ENCODE measurements around the gene EPC2. TPM values are rescaled to one million over a fixed set of nuclear protein-coding genes. Genes with fewer than 3 reads are reported as not detected.

The EPC2 gene
- total and polyA plus RNA-seq, 7 donors: 9.2 to 31.4 (median 29.1) TPM

- no peaks in the 10 kb centered on the region for H3K36me3 ChIP-seq
- no peak overlapping the region for H3K4me3 ChIP-seq
- peak overlapping the region in 1 of 4 donors; percentile 68 for H3K27ac ChIP-seq
- WGBS, 2 donors: 96 to 97% methylated on average over 7 of the region's 7 CpGs
- intact Hi-C loops (cut with DNase I): no loop called here
- TF ChIP-seq POLR2A (IDR thresholded peaks at IDR 0.05) (no peak), EP300 (IDR thresholded peaks at IDR 0.05) (no peak), CTCF (IDR thresholded peaks at IDR 0.05) (no peak), POLR2AphosphoS5 (IDR thresholded peaks at IDR 0.05) (no peak)
- H3K27me3 ChIP-seq: no peaks in the 10 kb centered on the region
- peaks cover 0 to 28% (median 23%) of the 10 kb centered on the region in 4 donors for H3K4me1 ChIP-seq
- no peak for DNase-seq
- H3K9me3 ChIP-seq: no peaks in the 10 kb centered on the region
Measured at GRCh38 chr2:148613231-148614013, 31.1 kb upstream of the EPC2 start.

GRCh38 chr2:148614014-148614321 lies 30.6 kb upstream of the EPC2 start:
- H3K27ac ChIP-seq: peak overlapping the region in 2 of 4 donors; percentile 42 to 68
- H3K9me3 ChIP-seq: no peaks in the 10 kb centered on the region
- H3K4me3 ChIP-seq: no peak overlapping the region
- DNase-seq: no peak
- TF ChIP-seq EP300 (IDR thresholded peaks at IDR 0.05) (no peak), POLR2A (IDR thresholded peaks at IDR 0.05) (no peak), POLR2AphosphoS5 (IDR thresholded peaks at IDR 0.05) (no peak), CTCF (IDR thresholded peaks at IDR 0.05) (no peak)
- peaks cover 0 to 28% (median 23%) of the 10 kb centered on the region in 4 donors for H3K4me1 ChIP-seq
- no peaks in the 10 kb centered on the region for H3K27me3 ChIP-seq
- no peaks in the 10 kb centered on the region for H3K36me3 ChIP-seq
- intact Hi-C loops (cut with DNase I): no loop called here

GRCh38 chr2:148614322-148615049 lies 30.1 kb upstream of the EPC2 start:
- DNase-seq: no peak
- Histone ChIP-seq H3K4me3 (no peak overlapping the region), H3K9me3 (no peaks in the 10 kb centered on the region), H3K27me3 (no peaks in the 10 kb centered on the region), H3K36me3 (no peaks in the 10 kb centered on the region), H3K4me1 (peaks cover 0 to 28% (median 23%) of the 10 kb centered on the region in 4 donors), H3K27ac (peak overlapping the region; percentile 25 to 68 (median 44))
- no peak for TF ChIP-seq POLR2A (IDR thresholded peaks at IDR 0.05)
- no peak for TF ChIP-seq CTCF (IDR thresholded peaks at IDR 0.05)
- no peak for TF ChIP-seq EP300 (IDR thresholded peaks at IDR 0.05)
- peak in 1 of 4 donors; percentile 17 for TF ChIP-seq POLR2AphosphoS5 (IDR thresholded peaks at IDR 0.05)
- 37 to 43% methylated on average over 6 of the region's 6 CpGs for WGBS, 2 donors
- intact Hi-C loops (cut with DNase I): no loop called here

GRCh38 chr2:148615381-148615841 lies 29.1 kb upstream of the EPC2 start:
- 73 to 82% methylated on average over 3 of the region's 3 CpGs for WGBS, 2 donors
- no peaks in the 10 kb centered on the region for H3K9me3 ChIP-seq
- no peaks in the 10 kb centered on the region for H3K36me3 ChIP-seq
- TF ChIP-seq POLR2A (IDR thresholded peaks at IDR 0.05) (no peak), EP300 (IDR thresholded peaks at IDR 0.05) (no peak), POLR2AphosphoS5 (IDR thresholded peaks at IDR 0.05) (peak in 2 of 4 donors; percentile 19 to 25), CTCF (IDR thresholded peaks at IDR 0.05) (no peak)
- H3K27me3 ChIP-seq: no peaks in the 10 kb centered on the region
- no peak for DNase-seq
- no peak overlapping the region for H3K4me3 ChIP-seq
- peaks cover 0 to 28% (median 23%) of the 10 kb centered on the region in 4 donors for H3K4me1 ChIP-seq
- peak overlapping the region; percentile 25 to 68 (median 44) for H3K27ac ChIP-seq
- intact Hi-C loops (cut with DNase I): no loop called here

Measured in sigmoid colon (tissue), 7 donors.